GM23338 (cell line): Measurements from ENCODE around the gene NDUFA6.

Experiments
- JUNB ChIP-seq: IDR thresholded peaks from one replicate; pipeline ENCODE4 v1.6.1; 2016; ENCODE audit warnings: antibody characterized with exemption; ENCODE audit not compliant: unreplicated experiment
- POLR2AphosphoS5 ChIP-seq: IDR thresholded peaks from 2 replicates; pipeline ENCODE4 v1.6.1; 2016; ENCODE audit warnings: antibody characterized with exemption, low read depth

- no peak for TF ChIP-seq JUNB
- no peak for TF ChIP-seq POLR2AphosphoS5
These were observed 48.8 kb downstream of the NDUFA6 start for GRCh38 chr22:42041784-42042183.
